ENCODE measurements around the gene E2F2. TPM values are rescaled to one million over a fixed set of nuclear protein-coding genes. Genes with fewer than 3 reads are reported as not detected.

Gene E2F2
- total RNA-seq, 3 donors from 2014 or later (not counting 1 experiment from before 2014, with no cell fraction given): 2.1 to 3.9 (median 3.2) TPM

DNA sequence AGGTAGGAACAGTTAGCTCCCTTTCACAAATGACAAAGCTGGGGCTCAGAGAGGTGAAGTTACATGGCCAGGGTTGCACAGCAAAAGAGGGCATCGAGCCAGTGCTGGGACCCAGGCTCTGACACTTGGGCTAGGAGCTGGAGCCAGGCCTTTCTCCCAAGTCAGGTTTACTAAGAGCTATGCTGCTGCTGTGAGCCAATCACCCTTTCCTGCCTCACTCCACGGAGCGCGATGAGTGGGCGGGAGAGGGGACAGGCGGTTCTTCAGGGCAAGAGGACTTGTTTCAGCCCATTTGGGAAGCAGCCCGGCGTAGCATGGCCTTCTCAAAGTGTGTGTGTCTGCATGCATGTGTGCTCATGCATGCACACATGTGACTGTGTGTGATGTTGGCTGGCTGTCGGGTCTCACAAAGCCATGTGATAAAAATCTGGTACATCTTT is 17.7 kb upstream of the E2F2 start:
- DNase-seq: peak in 1 of 2 donors; percentile 12
- no peaks in the 10 kb centered on the region for H3K9me3 ChIP-seq (ENCODE audit: control insufficient read depth, insufficient read depth, low read length)
- ATAC-seq: no peak
- no peaks in the 10 kb centered on the region for H3K36me3 ChIP-seq (ENCODE audit: control insufficient read depth, insufficient read depth, low read length)
- no peak overlapping the region for H3K27ac ChIP-seq (ENCODE audit: low read length)
- H3K27me3 ChIP-seq (ENCODE audit: control insufficient read depth, insufficient read depth, low read length): no peaks in the 10 kb centered on the region
- peaks cover 0 to 3% of the 10 kb centered on the region in 2 donors for H3K27me3 Mint-ChIP-seq (ENCODE audit: low read depth in 2 of 2)
- H3K4me3 Mint-ChIP-seq: no peak overlapping the region
- H3K4me1 ChIP-seq (ENCODE audit: control insufficient read depth, insufficient read depth, low read length): peaks cover under 1% of the 10 kb centered on the region
- H3K4me3 ChIP-seq (ENCODE audit: low read length): no peak overlapping the region
- no peaks in the 10 kb centered on the region for H3K9me3 Mint-ChIP-seq
- H3K36me3 Mint-ChIP-seq: no peaks in the 10 kb centered on the region
- no peak for TF ChIP-seq CTCF (IDR thresholded peaks at IDR 0.05)
- H3K4me1 Mint-ChIP-seq: peaks cover 0 to 6% of the 10 kb centered on the region in 2 donors
- intact Hi-C loops (cut with micrococcal nuclease): no loop called here
- WGBS (ENCODE audit: insufficient coverage): 84% methylated on average over 8 of the region's 9 CpGs
- H3K27ac Mint-ChIP-seq: no peak overlapping the region

DNA sequence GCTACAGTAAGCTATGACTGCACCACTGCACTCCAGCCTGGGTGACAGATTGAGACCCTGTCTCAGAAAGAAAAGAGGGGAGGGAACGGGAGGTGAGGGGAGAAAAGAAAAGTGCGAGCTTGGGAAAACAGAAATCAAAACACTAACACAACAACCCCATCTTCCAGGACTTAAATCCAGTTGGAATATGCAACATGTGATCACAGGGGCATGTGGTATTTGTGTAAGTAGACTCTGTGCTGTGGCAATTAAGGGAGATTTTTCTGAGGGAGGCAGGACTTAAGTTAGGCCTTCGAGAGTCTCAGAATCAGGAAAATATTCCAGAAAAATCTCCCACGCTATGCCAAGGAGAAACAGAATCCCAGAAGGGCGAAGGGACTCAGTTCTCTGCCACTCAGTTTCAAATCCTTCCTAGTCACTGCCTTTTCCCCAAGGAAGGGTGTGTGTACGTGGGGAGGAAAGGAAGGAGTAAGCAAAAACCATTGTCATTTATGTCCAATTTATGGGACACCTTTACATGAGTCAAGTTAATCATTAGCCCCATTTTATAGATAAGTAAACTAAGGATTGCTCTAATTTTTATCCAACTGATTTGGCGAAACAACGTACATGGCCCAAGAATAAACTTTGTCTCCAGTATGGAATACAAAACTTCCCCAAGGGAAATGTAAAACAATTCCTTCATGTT is 16.0 kb upstream of the E2F2 start:
- 98% methylated on average over 5 of the region's 8 CpGs for WGBS (ENCODE audit: insufficient coverage)
- Histone ChIP-seq H3K27ac (ENCODE audit: low read length) (no peak overlapping the region), H3K9me3 (ENCODE audit: control insufficient read depth, insufficient read depth, low read length) (no peaks in the 10 kb centered on the region), H3K27me3 (ENCODE audit: control insufficient read depth, insufficient read depth, low read length) (no peaks in the 10 kb centered on the region), H3K36me3 (ENCODE audit: control insufficient read depth, insufficient read depth, low read length) (no peaks in the 10 kb centered on the region), H3K4me3 (ENCODE audit: low read length) (no peak overlapping the region), H3K4me1 (ENCODE audit: control insufficient read depth, insufficient read depth, low read length) (no peaks in the 10 kb centered on the region)
- H3K4me1 Mint-ChIP-seq: peaks cover 0 to 4% of the 10 kb centered on the region in 2 donors
- H3K4me3 Mint-ChIP-seq: no peak overlapping the region
- intact Hi-C loops (cut with micrococcal nuclease): no loop called here
- peaks cover 0 to 3% of the 10 kb centered on the region in 2 donors for H3K27me3 Mint-ChIP-seq (ENCODE audit: low read depth in 2 of 2)
- DNase-seq (no peak), ATAC-seq (no peak)
- no peaks in the 10 kb centered on the region for H3K36me3 Mint-ChIP-seq
- H3K9me3 Mint-ChIP-seq: no peaks in the 10 kb centered on the region
- no peak overlapping the region for H3K27ac Mint-ChIP-seq
- no peak for TF ChIP-seq CTCF (IDR thresholded peaks at IDR 0.05)

DNA sequence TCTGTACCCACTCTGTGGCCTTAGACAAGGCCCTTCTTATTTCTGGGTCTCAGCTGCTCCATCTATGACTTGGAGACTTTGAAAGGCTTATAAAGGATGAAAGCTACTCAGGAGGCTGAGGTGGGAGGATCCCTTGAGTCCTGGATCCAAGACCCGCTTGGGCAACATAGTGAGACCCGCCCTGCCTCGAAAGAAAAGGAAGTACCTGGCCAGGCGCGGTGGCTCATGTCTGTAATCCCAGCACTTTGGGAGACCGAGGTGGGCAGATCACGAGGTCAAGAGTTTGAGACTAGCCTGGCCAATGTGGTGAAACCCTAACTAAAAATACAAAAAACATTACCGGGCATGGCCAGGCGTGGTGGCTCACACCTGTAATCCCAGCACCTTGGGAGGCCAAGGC is 14.8 kb upstream of the E2F2 start:
- Mint-ChIP-seq H3K9me3 (no peaks in the 10 kb centered on the region), H3K27ac (no peak overlapping the region), H3K4me3 (no peak overlapping the region), H3K36me3 (no peaks in the 10 kb centered on the region), H3K4me1 (peaks cover 0 to 4% of the 10 kb centered on the region in 2 donors), H3K27me3 (ENCODE audit: low read depth in 2 of 2) (no peaks in the 10 kb centered on the region)
- TF ChIP-seq CTCF (IDR thresholded peaks at IDR 0.05): no peak
- DNase-seq: no peak
- H3K4me3 ChIP-seq (ENCODE audit: low read length): no peak overlapping the region
- H3K27ac ChIP-seq (ENCODE audit: low read length): no peak overlapping the region
- no peaks in the 10 kb centered on the region for H3K9me3 ChIP-seq (ENCODE audit: control insufficient read depth, insufficient read depth, low read length)
- H3K27me3 ChIP-seq (ENCODE audit: control insufficient read depth, insufficient read depth, low read length): no peaks in the 10 kb centered on the region
- no peaks in the 10 kb centered on the region for H3K4me1 ChIP-seq (ENCODE audit: control insufficient read depth, insufficient read depth, low read length)
- intact Hi-C loops (cut with micrococcal nuclease): loop anchor here (2.0 kb wide), 1 partner anchor 371 kb away; no protein-coding TSS in a partner anchor
- 90% methylated on average over 9 of the region's 9 CpGs for WGBS (ENCODE audit: insufficient coverage)
- no peak for ATAC-seq
- no peaks in the 10 kb centered on the region for H3K36me3 ChIP-seq (ENCODE audit: control insufficient read depth, insufficient read depth, low read length)
